Keratinocyte (primary cell): ENCODE measurements around the gene ADAMTS13.

Experiments used
- EZH2 ChIP-seq: IDR thresholded peaks from one replicate; pipeline ENCODE4 v1.6.1; 2012; ENCODE audit warnings: inconsistent platforms, mild to moderate bottlenecking, low read length, moderate library complexity
- TF ChIP-seq, protein P1 (sequence below), 3 experiments: IDR thresholded peaks in 1 of 3; conservative IDR thresholded peaks in 1 of 3; optimal IDR thresholded peaks in 1 of 3; 2 replicates in 2 of 3; 3 replicates in 1 of 3; pipeline versions ENCODE3 to v1.5.1; 2011; ENCODE audit warnings: low read length in 3 of 3, mild to moderate bottlenecking in 3 of 3, moderate library complexity in 2 of 3, control low read depth in 1 of 3, inconsistent platforms in 1 of 3; ENCODE audit not compliant: insufficient read depth in 2 of 3; ENCODE audit errors: extremely low read depth in 1 of 3

DNA sequence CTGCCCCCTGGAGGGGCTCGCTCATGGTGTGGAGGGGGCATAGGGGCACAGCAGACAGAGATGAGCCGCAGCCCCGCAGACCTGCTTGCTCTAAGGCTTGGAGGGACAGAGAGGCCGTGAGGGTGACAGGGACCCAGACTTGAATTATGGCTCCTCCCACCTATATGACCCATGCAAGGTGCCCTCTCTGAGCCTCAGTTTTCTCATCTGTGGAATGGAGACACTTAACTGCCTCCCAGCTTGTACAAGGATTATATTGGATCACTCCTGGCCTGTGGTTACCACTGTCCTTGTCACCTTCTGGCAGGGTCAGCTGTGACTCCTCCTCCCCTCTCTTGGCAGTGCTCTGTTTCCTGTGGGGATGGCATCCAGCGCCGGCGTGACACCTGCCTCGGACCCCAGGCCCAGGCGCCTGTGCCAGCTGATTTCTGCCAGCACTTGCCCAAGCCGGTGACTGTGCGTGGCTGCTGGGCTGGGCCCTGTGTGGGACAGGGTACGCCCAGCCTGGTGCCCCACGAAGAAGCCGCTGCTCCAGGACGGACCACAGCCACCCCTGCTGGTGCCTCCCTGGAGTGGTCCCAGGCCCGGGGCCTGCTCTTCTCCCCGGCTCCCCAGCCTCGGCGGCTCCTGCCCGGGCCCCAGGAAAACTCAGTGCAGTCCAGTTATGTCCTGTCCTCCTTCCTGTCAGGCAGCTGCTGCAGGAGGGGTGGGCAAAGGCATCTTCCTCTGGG is 32.9 kb downstream of the ADAMTS13 start:
- TF ChIP-seq, protein P1, sequence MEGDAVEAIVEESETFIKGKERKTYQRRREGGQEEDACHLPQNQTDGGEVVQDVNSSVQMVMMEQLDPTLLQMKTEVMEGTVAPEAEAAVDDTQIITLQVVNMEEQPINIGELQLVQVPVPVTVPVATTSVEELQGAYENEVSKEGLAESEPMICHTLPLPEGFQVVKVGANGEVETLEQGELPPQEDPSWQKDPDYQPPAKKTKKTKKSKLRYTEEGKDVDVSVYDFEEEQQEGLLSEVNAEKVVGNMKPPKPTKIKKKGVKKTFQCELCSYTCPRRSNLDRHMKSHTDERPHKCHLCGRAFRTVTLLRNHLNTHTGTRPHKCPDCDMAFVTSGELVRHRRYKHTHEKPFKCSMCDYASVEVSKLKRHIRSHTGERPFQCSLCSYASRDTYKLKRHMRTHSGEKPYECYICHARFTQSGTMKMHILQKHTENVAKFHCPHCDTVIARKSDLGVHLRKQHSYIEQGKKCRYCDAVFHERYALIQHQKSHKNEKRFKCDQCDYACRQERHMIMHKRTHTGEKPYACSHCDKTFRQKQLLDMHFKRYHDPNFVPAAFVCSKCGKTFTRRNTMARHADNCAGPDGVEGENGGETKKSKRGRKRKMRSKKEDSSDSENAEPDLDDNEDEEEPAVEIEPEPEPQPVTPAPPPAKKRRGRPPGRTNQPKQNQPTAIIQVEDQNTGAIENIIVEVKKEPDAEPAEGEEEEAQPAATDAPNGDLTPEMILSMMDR (optimal IDR thresholded peaks at IDR 0.05 in 1 of 3, IDR thresholded peaks at IDR 0.05 in 1 of 3, conservative IDR thresholded peaks at IDR 0.05 in 1 of 3; ENCODE audit: extremely low read depth in 1 of 3, insufficient read depth in 2 of 3, low read length in 3 of 3): no peak
- TF ChIP-seq EZH2: no peak
